T1000 (cell line): ENCODE results near the gene SPAG8.

Source experiments
- DNase-seq: peaks from one replicate; lab custom pipeline; 2025; ENCODE audit warnings: mixed read lengths; lab: John Stamatoyannopoulos, UW

The SPAG8 gene, protein sequence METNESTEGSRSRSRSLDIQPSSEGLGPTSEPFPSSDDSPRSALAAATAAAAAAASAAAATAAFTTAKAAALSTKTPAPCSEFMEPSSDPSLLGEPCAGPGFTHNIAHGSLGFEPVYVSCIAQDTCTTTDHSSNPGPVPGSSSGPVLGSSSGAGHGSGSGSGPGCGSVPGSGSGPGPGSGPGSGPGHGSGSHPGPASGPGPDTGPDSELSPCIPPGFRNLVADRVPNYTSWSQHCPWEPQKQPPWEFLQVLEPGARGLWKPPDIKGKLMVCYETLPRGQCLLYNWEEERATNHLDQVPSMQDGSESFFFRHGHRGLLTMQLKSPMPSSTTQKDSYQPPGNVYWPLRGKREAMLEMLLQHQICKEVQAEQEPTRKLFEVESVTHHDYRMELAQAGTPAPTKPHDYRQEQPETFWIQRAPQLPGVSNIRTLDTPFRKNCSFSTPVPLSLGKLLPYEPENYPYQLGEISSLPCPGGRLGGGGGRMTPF

DNA sequence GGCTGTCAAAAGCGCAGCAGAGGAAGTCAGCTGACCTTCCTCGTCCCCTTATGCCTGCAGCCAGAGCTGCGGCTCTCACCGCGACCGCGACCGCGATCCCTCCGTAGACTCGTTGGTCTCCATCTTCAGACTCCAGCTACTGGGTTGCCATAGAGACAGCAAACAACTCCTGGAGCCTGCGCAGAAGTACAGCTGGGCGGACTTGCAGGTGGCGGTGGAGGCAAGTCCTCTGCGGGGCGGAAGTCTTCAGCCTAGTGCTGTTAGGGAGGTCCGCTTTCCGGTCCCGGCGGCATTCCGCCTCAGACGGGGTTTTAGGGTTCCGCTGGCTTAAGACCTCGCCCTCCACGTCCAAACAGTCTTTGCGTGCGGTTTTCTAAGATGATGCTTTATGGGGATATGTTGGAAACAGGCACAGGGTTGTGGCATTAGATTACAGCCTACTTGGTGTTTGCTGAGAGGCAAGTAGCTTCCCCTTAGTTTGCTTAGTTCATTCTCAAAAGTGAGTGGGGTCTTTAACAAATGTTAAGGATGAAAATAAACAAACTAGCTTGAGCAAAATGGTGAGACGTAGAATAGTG lies at the start of gene SPAG8:
TSS of gene SPAG8 (minus strand) at position 238 of the 578 bp plus-strand sequence. CDS start at position 123, 115 bp downstream.
- peak; percentile 81 for DNase-seq

DNA sequence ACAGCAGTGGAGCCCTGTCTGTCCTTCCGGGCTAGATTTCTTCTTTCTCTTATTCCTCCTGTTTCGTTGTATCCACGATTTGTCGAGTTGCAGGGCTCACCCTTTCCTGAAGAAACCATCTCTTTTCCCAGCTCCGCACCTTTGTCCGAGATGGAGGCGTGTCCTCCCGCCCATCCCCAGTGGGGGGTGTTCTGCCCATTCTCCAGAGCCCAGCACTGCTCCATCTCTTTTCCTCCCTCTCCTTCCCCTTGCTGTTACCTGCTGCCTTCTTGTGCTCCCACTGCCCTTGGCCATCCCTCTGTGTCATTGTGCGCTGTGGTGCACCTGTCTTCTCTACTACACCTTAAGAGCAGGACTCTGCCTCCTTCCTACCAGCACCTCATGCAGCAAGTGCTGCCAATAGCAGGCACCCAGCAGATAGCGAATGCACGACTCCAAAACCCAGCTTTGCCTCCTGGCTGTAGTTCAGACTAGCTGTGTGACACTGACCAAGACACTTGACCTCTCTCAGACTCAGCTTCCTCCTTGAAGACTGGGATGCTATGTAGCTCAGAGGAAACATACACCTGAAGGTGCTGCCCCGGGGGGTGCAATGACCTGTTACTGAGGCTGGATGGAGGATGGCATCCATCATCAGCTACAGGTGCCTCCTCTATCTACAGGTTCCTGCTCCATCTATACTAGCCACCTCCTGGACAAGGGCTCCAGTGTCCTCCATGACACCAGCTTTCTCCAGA lies 49.3 kb upstream of the SPAG8 start:
- DNase-seq: no peak

DNA sequence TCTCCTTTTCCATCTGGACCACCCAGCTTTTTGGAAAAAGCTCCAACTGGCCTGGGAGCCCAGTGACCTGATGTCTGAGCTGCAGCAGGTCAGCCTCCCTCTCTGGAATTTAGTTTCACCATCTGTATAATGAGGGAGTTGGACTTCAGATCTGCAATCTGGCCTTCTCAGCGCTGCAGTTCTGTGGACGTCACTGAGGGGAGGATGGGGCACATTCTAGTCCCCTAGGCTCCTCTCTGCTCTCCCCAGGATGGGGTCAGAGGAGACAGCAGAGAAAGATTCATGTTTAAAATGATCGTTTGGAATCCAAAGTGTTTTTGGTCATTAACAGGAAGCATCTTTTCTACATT lies 47.9 kb upstream of the SPAG8 start:
- no peak for DNase-seq

DNA sequence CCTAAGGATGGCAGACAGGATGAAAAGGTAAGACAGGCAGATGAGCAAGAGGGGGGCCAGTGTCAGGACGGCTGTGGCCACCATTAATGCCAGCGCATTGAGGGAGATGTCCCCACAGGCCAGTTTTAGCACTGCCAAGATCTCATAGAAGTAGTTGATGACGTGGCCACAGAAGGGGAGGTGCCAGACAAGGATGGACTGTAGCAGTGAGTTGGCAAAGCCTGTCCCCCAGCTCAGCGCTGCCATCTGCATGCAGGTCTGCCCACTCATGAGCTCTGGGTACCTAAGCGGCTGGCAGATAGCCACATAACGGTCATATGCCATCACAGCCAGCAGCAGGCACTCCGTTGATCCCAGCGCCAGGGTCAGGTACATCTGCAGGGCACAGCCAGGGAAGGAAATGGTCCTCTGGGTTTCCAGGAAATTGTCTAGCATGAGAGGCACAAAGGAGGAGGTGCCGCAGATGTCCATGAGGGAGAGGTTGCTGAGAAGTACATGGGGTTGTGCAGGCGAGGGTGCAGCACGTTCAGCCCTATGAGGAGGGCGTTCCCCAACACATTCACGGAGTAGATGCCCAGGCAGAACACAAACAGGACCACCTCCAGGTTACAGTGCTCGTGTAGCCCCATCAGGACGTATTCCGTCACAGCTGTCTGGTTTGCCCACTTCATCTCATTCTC lies 47.4 kb upstream of the SPAG8 start:
- no peak for DNase-seq

DNA sequence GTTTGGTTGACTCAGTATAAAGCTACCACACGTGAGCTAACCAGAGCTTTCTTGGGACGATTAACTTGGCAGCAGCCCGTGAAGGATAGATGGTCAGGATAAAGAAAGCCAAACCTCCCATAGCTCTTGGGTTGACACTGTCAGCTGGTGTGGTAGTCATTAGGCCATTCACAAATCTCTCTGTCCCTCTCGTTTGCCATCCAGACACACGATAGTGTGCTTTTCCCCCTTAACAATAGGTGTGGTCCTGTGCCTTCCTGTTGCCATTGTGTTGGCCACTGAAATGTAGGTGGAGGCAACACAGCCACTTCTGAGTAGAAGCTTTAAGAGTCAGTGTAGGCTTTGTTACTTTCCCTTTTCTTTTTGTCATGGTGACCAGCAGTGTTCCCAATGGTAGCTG lies 46.4 kb upstream of the SPAG8 start:
- DNase-seq: no peak

DNA sequence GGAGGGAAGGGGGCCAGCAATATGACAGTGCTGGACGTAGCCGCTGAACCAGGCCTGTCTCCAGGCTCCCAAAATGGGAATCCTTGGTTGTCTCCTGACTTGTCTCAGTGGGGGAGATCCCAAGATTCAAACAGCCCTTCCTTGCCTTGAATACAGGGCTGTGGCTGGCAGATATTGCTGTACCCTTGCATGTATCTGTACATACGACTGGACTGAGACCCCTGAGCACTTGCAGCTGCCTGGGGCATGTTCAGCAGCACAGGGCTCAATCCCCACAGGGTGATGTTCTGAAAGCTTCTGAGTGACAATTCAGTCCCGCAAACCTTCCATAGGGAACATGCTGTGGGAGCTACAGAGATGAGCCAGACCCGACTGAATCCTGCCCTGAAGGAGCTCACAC lies 44.8 kb upstream of the SPAG8 start:
- DNase-seq: no peak

DNA sequence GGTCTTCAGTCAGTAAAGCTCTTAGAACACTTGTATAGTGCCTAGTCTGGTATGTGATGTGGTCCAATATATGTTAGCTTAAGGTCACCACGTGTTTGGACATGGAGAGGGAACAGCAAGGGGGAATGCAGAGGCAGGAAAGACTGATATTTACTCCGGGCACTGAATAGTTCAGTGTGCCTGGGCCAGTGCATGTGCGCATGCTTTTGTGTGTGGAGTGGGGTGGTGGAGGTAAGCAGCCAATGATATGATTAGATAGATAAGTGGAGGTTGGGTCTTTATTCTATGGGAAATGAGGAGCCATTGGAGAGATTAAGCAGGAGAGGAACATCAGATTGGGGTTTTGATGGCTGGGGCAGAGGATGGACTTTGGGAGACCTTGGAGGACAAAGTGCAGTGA lies 44.1 kb upstream of the SPAG8 start:
- DNase-seq: no peak

DNA sequence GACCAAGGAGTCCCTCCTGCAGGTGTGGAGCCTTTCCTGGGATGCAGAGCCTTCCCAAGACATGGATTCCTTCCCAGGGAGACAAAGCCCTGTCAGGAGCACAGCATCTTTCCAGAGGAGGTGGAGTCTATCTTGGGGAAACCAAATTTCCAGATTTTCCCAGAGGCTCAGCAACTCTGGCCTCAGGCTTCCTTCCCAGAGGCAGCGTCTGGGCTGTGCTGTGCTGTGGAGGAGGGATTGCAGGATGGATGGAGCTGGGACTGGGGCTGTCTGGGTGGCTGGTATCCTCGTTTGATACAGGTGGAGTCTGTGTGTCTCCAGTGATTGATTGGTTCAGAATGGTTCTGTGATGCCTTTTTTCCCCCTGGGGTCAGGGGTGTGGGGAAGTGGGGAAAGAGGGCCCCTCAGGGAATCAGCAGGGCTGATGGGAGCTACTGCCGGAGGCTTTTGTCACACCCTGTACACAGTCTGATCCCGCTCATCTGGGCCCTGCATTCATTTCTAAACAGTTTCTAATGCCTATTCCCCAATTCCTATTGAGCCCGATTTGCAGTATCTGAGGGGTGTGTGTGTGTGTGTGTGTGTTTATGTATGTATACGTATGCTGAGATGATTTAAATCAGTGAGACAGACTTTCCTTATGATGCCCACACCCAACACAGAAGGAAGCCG lies 42.2 kb upstream of the SPAG8 start:
- no peak for DNase-seq

DNA sequence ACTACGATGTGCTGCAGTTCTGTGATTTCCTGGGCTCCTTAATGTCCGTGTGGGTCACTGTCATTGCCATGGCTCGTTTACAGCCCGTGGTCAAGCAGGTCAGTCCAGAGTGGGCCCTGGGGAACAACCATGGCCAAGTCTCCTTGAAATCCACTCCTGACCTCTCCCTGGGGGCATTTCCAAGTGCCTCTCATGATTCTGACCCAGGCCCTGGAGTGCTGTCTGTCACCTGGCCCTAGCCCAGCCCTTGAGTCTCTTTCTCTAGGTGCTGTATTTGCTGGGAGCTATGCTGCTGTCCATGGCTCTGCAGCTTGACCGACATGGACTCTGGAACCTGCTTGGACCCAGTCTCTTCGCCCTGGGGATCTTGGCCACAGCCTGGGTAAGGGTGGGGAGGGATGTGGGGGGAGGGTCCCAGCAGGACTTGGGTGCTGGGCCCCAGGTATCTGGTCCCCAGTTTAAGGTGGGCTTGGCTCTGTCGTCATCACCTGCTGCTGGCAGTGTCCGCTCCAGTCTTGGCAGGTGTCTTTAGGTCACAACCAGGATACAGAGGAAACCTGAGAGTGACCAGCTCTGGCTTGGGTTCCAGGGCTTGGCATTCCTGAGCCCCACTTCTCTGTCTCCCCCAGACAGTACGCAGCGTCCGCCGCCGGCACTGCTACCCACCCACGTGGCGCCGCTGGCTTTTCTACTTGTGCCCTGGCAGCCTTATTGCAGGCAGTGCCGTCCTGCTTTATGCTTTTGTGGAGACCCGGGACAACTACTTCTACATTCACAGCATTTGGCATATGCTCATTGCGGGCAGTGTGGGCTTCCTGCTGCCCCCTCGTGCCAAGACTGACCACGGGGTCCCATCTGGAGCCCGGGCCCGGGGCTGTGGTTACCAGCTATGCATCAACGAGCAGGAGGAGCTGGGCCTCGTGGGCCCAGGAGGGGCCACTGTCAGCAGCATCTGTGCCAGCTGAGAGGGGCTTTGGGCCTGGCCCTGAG lies 41.1 kb upstream of the SPAG8 start:
- DNase-seq: no peak

DNA sequence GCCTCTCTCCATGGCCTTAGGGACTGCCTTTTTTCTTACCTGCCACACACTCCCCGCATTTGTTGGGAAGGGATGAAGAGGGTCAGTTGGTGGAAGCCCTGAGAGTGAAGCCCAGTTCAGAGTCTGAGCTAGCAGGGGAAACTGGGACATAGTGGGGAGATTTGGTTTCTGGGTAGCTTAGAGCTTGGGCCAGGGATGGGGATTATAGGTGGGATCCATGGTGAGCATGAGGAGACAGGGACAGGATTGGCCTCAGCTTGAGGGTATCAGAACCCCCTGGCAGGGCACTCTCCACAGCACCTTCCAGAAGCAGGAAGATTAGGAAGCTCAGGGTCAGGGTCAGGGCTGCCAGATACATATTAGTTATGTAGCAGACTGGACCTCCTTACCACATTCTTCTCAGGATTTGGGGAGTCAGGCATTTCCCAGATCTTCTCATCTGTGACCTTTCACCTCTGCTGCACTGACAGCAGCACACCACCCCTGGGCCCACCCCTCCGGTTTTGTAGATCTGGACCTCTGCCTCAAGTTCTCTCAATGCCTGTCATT lies 40.3 kb upstream of the SPAG8 start:
- no peak for DNase-seq

DNA sequence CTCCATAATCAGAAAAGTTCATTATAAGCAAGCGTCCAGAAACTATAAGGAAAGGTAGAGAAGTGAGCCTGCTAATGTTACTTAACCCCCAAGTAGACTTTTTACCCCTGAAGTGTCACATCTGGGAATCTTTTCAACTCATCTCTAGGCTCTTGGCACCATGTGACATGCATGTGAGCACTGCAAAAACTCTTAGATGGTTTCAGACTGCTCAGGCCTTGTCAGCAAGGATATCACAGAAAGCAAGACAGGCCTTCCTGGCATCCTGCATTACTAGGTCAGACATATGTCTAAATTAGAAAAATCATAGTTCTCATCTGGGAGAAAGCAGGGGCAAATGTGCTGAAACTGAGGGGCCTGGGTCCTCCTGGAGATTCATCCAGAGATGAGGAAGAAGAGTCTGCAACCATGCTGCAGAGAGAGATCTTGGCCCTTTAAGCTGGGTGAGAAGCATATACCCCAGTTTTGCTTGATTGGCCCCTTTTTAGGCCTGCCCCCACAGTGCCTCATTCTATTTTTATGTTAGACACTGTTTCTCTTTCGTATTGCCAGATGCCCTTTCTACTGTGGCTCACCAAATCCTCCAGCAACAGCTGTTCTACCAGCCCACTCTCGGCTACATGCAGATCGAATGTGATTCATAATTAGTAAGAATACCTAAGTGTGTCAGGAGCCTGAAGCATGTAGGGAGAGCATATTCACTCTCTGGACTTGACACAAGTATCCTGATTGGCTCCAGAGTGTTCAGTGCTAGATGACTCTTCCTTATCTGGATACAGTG lies 35.9 kb upstream of the SPAG8 start:
- DNase-seq: no peak

DNA sequence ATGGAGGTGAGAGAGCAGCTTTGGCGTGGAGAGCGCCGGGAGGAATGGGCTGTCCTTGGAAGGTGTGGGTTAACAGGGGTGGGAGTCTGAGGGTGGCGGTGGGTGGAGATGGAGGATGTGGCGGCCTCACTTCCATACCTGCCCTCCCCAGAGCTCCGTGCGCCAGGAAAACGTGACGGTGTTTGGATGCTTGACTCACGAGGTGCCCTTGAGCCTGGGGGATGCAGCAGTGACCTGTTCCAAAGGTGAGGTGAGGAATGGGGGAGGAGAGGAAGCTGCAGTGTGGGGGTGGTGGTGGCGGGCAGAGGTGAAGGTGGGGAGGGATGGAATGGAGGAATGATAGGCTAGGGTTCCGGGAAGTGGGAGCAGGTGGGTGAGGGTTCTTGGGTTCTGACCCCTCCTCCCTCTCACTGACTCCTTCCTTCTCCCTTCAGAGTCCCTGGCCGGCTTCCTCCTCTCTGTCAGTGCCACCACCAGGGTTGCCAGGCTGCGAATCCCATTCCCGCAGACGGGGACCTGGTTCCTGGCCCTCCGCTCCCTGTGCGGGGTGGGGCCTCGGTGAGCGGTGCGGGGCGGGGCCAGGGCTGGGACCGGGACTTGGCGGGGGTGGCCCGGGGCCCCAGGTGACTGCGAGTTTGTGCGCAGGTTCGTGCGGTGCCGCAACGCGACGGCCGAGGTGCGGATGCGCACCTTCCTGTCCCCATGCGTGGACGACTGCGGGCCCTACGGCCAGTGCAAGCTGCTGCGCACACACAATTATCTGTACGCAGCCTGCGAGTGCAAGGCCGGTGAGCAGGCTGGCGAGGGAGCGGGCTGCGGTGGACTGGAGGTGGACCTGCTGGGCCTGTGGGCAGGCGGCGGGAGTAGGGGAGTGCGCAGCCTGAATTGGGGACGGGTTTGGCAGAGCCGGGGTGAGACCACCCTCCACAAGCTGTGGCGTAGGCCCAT lies 34.0 kb upstream of the SPAG8 start:
- no peak for DNase-seq

DNA sequence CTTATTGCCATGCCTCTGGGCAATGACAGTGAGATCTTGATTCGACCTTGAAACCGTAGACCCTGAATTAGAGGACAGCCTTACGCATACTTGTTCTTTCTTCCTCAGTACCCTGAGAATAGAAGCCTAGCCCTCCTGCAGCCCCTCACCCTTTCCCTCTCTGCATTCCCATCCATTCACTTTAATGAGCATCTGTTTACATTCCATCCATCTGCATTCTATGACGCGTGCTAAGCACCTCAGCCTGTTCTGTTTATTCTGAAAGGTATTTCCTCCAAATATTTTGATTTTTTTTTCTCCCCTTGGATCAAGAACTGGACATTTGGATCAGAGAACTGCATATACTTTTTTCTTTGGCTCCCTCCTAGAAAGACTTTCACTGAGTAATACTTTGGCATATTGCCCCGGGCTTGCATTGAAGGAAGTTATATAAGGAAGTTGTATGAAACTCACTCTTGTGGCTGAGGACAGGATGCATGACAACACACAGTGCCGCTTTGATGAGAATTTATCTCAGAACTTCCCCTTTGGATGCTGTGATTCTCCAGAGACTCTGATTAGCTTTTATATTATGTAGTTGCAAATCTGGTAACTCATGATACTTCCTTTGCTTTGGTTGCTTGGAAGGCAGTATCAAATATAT lies 32.7 kb upstream of the SPAG8 start:
- no peak for DNase-seq

DNA sequence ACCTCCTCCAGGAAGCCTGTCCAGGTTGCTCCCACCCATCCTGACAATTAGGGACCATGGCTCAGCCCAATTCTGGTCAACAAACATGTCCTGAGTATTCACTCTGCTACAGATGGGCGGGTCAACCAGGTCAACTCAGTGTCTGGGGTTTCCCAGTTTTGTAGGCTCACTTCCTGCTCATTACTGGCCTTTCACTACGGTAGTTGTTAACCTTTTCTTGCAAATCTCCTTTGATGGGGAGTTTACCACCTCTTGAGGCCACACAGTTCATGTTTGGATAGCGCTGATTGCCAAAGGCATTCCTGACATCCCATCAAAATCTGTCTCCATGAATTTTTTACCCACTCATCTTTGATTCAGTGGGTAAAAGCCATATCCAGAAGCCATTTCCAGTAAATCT lies 30.7 kb upstream of the SPAG8 start:
- no peak for DNase-seq

DNA sequence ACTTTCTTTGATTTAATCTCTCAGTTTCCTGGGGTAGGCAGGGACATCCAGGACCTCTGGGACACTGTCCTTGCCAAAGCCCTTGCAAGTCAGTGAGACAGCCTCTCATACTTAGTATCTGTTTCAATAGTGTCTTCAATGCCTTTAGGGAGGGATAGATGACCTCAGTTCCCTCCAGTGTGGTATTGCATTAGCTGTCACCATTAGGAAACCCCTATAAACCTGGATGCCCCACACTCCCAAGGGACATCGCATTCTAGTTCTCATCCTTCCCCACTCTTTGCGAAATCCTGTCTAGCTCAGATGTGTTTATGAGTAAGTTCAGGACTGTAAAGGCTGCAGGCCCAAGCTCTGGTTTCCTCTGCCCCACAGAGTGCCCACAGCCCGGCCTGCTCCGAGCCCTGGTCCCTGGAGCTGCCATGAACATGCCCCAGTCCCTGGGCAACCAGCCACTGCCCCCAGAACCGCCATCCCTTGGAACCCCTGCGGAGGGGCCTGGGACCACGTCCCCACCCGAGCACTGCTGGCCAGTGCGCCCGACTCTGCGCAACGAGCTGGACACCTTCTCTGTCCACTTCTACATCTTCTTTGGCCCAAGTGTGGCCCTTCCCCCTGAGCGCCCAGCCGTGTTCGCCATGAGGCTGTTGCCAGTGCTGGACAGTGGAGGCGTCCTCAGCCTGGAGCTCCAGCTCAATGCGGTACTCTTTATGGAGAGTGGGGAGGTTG lies 30.1 kb upstream of the SPAG8 start:
- DNase-seq: no peak

DNA sequence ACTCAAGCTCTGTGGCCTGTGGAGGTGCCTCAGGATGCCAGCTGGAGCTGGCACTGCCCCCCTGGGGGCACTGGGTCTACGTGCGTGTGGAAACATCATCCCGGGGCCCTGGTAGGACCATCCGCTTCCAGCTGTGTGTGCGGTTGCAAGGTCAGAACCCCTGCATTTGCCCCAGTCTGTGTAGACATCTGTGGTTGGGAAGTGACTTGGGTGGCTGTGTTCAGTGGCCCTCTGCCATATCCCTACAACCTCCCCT lies 29.5 kb upstream of the SPAG8 start:
- no peak for DNase-seq

DNA sequence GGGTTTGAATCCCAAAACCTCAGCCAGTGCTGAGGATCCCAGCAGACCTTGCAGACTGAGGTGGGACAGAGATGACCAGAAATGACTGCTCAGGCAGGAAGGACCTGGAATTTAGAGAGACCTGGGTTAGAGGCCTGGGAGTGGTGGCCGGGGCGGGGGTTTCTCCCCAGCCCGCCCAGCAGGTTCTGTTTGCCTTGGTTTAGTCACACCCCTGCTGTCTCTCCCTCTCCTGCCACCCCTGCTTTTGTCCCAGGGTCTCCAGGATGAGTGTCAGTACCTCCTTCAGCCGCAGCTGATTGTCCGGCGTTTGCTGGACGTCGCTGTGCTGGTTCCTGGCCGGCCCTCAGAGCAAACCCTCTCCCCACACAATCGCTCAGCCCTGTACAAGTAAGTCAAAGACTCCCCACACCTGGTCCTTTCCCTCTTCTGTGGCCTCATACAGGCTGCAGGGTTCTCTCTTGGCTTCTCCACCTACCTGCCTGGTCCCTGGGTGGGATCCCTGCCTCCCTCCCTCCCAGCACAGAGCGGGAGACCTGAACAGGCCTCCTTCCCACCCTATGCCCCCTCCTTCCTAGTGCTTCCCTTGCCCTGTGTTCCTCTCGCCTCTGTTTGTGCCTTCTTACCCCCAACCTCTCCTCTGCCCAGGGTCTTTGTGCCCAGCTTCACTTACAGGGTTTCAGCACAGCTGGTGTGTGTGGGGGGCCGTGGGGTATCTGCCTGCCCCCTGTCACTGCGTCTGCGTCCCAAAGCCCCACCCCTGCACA lies 29.0 kb upstream of the SPAG8 start:
- DNase-seq: no peak
